Activated effector memory CD4-positive, alpha-beta T cell treated with anti-CD3 and anti-CD28 coated beads, Interleukin-2, amount 50 U/mL, for 16 hours (primary cell): Measurements from ENCODE around the gene GAGE2A.
"Not testable (repeated sequence)": the region's sequence is repeated elsewhere in the genome, so short reads cannot be mapped to it uniquely, and the experiment has no call there.

ENCODE experiments used
- DNase-seq: peaks from one replicate; pipeline ENCODE4 v3.0.0-alpha.2; 2020

The GAGE2A gene

DNA sequence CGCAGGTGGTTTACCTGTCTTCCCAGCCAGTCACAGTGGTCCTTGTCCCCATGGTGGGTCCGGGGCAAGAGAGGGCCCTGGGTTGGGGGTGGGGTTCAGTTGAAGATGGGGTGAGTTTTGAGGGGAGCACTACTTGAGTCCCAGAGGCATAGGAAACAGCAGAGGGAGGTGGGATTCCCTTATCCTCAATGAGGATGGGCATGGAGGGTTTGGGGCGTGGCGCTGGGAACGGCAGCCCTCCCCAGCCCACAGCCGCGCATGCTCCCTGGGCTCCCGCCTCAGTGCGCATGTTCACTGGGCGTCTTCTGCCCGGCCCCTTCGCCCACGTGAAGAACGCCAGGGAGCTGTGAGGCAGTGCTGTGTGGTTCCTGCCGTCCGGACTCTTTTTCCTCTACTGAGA lies at the start of gene GAGE2A:
TSS of gene GAGE2A (plus strand) at position 301 of the 400 bp plus-strand sequence. CDS start 1,155 bp downstream, outside the sequence.
- not testable (repeated sequence) for DNase-seq

- DNase-seq: not testable (repeated sequence)
These were observed 47.9 kb upstream of the GAGE2A start, which contains the start of gene GAGE12D for GRCh38 chrX:49541433-49541832. Gene GAGE12D, plus strand, starts transcription at chrX:49541733. Its CDS starts 1,155 bp downstream, at chrX:49542888.

DNA sequence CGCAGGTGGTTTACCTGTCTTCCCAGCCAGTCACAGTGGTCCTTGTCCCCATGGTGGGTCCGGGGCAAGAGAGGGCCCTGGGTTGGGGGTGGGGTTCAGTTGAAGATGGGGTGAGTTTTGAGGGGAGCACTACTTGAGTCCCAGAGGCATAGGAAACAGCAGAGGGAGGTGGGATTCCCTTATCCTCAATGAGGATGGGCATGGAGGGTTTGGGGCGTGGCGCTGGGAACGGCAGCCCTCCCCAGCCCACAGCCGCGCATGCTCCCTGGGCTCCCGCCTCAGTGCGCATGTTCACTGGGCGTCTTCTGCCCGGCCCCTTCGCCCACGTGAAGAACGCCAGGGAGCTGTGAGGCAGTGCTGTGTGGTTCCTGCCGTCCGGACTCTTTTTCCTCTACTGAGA lies 38.3 kb upstream of the GAGE2A start, which contains the start of gene GAGE12E:
TSS of gene GAGE12E (plus strand) at position 301 of the 400 bp plus-strand sequence. CDS start 1,155 bp downstream, outside the sequence.
- not testable (repeated sequence) for DNase-seq

- DNase-seq: not testable (repeated sequence)
These were observed 28.8 kb upstream of the GAGE2A start, which contains the start of gene GAGE12F for GRCh38 chrX:49560542-49560941. Gene GAGE12F, plus strand, starts transcription at chrX:49560842. Its CDS starts 1,155 bp downstream, at chrX:49561997.

DNA sequence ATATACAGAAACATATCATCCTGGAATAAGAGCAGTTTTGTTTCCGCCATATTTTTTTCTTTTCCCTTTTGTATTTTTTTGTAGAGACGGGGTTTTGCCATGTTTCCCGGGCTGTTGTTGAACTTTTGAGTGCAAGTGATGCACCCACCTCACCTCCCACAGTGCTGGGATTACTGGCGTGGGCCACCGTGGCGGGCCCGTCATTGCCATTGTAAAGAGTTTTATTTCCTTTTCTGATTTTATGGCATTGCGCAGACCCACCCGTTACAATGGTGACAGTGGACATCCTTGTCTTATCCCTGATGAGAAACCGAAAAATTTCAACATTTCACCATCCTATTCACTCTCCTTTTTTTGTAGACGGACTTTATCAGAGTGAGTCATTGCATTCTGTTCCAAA lies 20.6 kb upstream of the GAGE2A start:
- not testable (repeated sequence) for DNase-seq

DNA sequence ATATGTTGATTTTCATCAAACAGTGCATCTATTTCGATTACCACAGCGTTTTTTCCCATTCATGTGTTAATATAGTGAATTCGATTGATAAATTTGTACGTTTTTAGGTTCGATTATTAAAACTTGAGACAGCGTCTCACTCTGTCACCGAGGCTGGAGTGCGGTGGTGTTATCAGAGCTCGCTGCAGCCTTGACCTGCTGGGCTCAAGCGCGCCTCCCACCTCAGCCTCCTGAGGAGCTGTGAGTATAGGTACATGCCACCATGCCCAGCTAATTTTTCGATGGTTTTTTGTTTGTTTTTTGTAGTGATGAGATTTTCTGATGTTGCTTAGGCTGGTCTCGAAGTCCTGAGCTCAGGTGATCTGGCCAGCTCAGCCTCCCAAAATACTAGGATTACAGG lies 20.1 kb upstream of the GAGE2A start:
- DNase-seq: not testable (repeated sequence)

DNA sequence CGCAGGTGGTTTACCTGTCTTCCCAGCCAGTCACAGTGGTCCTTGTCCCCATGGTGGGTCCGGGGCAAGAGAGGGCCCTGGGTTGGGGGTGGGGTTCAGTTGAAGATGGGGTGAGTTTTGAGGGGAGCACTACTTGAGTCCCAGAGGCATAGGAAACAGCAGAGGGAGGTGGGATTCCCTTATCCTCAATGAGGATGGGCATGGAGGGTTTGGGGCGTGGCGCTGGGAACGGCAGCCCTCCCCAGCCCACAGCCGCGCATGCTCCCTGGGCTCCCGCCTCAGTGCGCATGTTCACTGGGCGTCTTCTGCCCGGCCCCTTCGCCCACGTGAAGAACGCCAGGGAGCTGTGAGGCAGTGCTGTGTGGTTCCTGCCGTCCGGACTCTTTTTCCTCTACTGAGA lies 19.2 kb upstream of the GAGE2A start, which contains the start of gene GAGE12G:
TSS of gene GAGE12G (plus strand) at position 301 of the 400 bp plus-strand sequence. CDS start 1,155 bp downstream, outside the sequence.
- not testable (repeated sequence) for DNase-seq

DNA sequence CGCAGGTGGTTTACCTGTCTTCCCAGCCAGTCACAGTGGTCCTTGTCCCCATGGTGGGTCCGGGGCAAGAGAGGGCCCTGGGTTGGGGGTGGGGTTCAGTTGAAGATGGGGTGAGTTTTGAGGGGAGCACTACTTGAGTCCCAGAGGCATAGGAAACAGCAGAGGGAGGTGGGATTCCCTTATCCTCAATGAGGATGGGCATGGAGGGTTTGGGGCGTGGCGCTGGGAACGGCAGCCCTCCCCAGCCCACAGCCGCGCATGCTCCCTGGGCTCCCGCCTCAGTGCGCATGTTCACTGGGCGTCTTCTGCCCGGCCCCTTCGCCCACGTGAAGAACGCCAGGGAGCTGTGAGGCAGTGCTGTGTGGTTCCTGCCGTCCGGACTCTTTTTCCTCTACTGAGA lies 9.6 kb upstream of the GAGE2A start, which contains the start of gene GAGE12H:
TSS of gene GAGE12H (plus strand) at position 301 of the 400 bp plus-strand sequence. CDS start 1,155 bp downstream, outside the sequence.
- not testable (repeated sequence) for DNase-seq

GRCh38 chrX:49589769-49590478 lies 628 bp downstream of the GAGE2A start:
- peak; percentile 62 for DNase-seq

GRCh38 chrX:49590488-49590887 lies 1.2 kb downstream of the GAGE2A start:
- peak; percentile 47 for DNase-seq

- not testable (repeated sequence) for DNase-seq
These were observed 9.4 kb downstream of the GAGE2A start, which contains the start of gene GAGE1 for GRCh38 chrX:49598720-49599119. Gene GAGE1, plus strand, starts transcription at chrX:49599020. Its CDS starts 1,155 bp downstream, at chrX:49600175.

- no peak for DNase-seq
These were observed 21.5 kb downstream of the GAGE2A start for GRCh38 chrX:49610718-49611310.

DNA sequence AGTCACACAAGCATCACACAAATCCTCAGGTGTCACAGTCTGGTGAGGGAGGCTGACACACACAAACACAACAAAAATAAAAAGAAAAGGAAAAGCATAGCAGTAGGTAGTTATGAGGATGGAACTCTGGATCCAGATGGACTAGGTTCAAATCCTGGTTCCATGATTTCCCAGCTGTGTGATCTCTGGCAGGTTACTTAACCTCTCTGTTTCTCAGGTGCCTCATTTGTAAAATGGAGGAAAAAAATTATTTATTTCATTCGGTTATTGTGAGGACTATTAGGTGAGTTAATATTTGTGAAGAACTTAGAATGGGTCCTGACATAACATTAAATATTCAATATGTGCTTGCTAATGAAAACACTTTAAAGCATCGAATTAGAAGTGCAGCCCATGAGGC lies 29.3 kb downstream of the GAGE2A start:
- DNase-seq: no peak

GRCh38 chrX:49627086-49627777 lies 37.9 kb downstream of the GAGE2A start:
- DNase-seq: no peak

- DNase-seq: no peak
These were observed 55.8 kb downstream of the GAGE2A start for GRCh38 chrX:49644991-49645637.
